Gastroesophageal sphincter (tissue), 4 donors: ENCODE results near the gene EEA1. TPM values are rescaled to one million over a fixed set of nuclear protein-coding genes. Genes with fewer than 3 reads are reported as not detected.

ENCODE experiments used
- ATAC-seq: fragments of 150-250 bp; one replicate; pipeline ENCODE4 v1.9.1; 2016; ENCODE audit warnings: mild to moderate bottlenecking, moderate library complexity
- H3K27ac ChIP-seq, 4 donors: fragments of 200-600 bp; sonication (generic) in 3 of 4; 1 replicate in 3 of 4; 2 replicates in 1 of 4; pipeline ENCODE4 v1.5.1; 2016 to 2019
- H3K27me3 ChIP-seq: fragments of 200-600 bp; sonication (generic); one replicate; pipeline ENCODE4 v1.5.1; 2019
- H3K36me3 ChIP-seq, 2 donors: fragments of 200-600 bp; sonication (generic); one replicate each; pipeline ENCODE4 v1.5.1; 2019; ENCODE audit warnings: control low read depth in 1 of 2
- H3K4me1 ChIP-seq, 3 donors: fragments of 200-600 bp; sonication (generic); 1 replicate in 2 of 3; 2 replicates in 1 of 3; pipeline ENCODE4 v1.5.1; 2016 to 2019; ENCODE audit warnings: control low read depth in 2 of 3
- H3K4me3 ChIP-seq, 2 donors: fragments of 200-600 bp; sonication (generic); one replicate each; pipeline ENCODE4 v1.5.1; 2019; ENCODE audit warnings: mild to moderate bottlenecking in 1 of 2, moderate library complexity in 1 of 2
- H3K9me3 ChIP-seq, 3 donors: fragments of 200-600 bp; sonication (generic); one replicate each; pipeline ENCODE4 v1.5.1; 2017 to 2019; ENCODE audit warnings: control low read depth in 2 of 3
- EP300 ChIP-seq: sonication (generic); formaldehyde crosslinking; IDR thresholded peaks from one replicate; pipeline ENCODE4 v1.6.1; 2017; ENCODE audit warnings: antibody characterized with exemption, mild to moderate bottlenecking
- POLR2A ChIP-seq, 2 donors: fragments of 450-650 bp; IDR thresholded peaks; one replicate each; pipeline ENCODE4 v1.6.1; 2017; ENCODE audit warnings: antibody characterized with exemption in 2 of 2, mild to moderate bottlenecking in 2 of 2, moderate library complexity in 1 of 2
- POLR2AphosphoS5 ChIP-seq: sonication (generic); formaldehyde crosslinking; IDR thresholded peaks from one replicate; pipeline ENCODE4 v1.6.1; 2017; ENCODE audit warnings: antibody characterized with exemption
- WGBS, 2 donors: methylation state at CpG; one replicate each; pipeline ENCODE4 v1.1.5; 2018; ENCODE audit warnings: low coverage in 1 of 2; 5-methylcytosine and 5-hydroxymethylcytosine counted together
- total RNA-seq, 4 donors: library from RNA; depleted of rRNA; stranded (reverse); fragments of >200 nt; gene quantifications; one replicate each; pipeline ENCODE4 v1.1.0, GENCODE V29; 2016
- TF ChIP-seq, protein P1 (sequence below), 4 experiments: fragments of 200-600 bp in 2 of 4; fragments of 450-650 bp in 2 of 4; sonication (generic) in 1 of 4; IDR thresholded peaks; one replicate each; pipeline ENCODE4 v1.5.1; 2017 to 2019; ENCODE audit warnings: antibody characterized with exemption in 4 of 4, mild to moderate bottlenecking in 2 of 4, moderate library complexity in 2 of 4

The EEA1 gene
- total RNA-seq, 4 donors from 2014 or later: 25.0 to 37.1 (median 30.4) TPM

DNA sequence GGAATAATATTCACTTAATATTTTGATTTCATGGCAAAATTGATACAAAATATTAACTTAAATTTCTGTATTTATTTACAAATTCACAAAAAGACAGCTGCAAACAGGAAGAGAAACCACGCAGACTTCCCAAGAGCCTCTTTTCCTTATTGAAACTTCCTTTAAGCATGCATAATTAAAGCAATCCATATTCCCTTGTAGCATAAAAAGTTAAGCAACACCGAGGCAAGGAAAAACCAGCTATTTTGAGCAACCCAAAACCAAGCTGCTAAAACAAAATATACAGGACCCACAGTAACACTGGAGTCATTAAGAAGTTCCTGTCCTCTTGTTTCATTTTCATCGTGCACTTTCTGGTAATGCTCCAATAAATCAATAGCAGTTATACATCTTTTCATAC lies 58.0 kb downstream of the EEA1 start:
- Histone ChIP-seq H3K27ac (no peak overlapping the region), H3K4me3 (no peak overlapping the region), H3K9me3 (no peaks in the 10 kb centered on the region), H3K27me3 (no peaks in the 10 kb centered on the region), H3K4me1 (peaks cover 0 to 3% (median 0%) of the 10 kb centered on the region in 3 donors), H3K36me3 (no peaks in the 10 kb centered on the region)
- WGBS, 2 donors: 46 to 48% methylated on average over 3 of the region's 3 CpGs
- no peak for ATAC-seq
- no peak for TF ChIP-seq EP300
- TF ChIP-seq, protein P1, sequence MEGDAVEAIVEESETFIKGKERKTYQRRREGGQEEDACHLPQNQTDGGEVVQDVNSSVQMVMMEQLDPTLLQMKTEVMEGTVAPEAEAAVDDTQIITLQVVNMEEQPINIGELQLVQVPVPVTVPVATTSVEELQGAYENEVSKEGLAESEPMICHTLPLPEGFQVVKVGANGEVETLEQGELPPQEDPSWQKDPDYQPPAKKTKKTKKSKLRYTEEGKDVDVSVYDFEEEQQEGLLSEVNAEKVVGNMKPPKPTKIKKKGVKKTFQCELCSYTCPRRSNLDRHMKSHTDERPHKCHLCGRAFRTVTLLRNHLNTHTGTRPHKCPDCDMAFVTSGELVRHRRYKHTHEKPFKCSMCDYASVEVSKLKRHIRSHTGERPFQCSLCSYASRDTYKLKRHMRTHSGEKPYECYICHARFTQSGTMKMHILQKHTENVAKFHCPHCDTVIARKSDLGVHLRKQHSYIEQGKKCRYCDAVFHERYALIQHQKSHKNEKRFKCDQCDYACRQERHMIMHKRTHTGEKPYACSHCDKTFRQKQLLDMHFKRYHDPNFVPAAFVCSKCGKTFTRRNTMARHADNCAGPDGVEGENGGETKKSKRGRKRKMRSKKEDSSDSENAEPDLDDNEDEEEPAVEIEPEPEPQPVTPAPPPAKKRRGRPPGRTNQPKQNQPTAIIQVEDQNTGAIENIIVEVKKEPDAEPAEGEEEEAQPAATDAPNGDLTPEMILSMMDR (IDR thresholded peaks at IDR 0.05): no peak

DNA sequence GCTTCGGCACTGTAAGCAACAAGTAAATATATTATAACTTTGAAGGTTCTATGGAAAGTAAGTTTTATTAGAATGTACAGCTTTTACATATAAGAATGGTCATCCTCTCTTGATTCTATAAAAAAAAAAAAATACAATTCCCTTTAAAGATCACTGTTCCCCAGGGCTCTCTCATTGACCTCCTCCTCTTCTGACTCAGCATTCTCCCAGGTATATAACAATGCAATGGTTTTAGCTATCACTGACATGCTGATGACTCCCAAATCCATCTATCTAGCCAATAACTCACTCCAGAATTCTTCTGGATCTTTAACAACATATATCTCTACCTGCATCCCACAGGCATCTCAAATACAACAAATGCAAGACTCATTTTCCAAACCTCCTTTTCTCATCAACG lies 62.7 kb downstream of the EEA1 start:
- Histone ChIP-seq H3K36me3 (peaks cover 0 to 13% of the 10 kb centered on the region in 2 donors), H3K4me3 (no peak overlapping the region), H3K27ac (no peak overlapping the region), H3K27me3 (no peaks in the 10 kb centered on the region), H3K9me3 (no peaks in the 10 kb centered on the region), H3K4me1 (peaks cover 0 to 3% (median 0%) of the 10 kb centered on the region in 3 donors)
- ATAC-seq: no peak
- WGBS, 2 donors: 95 to 100% methylated on average over 2 of the region's 2 CpGs
- TF ChIP-seq POLR2AphosphoS5 (no peak), EP300 (no peak), POLR2A (IDR thresholded peaks at IDR 0.05) (no peak)
- TF ChIP-seq, protein P1 (IDR thresholded peaks at IDR 0.05): no peak

DNA sequence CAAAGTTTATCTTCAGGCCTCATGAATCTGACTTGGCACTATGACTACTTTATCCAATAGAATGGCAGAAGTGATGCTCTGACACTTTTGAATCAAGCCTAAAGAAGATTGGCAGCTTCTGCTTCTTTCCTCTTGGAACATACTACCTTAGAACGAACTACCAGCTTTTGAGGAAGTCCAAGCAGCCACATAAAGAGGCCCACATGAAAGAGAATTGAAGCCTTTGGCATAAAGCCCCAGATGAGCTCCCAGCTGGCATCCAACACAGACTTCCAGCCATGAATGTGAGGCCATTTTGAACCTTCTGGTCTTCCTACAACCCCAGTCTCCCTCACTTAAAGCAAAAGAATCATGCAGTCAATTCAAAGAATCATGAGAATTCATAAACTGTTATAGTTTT lies 65.8 kb downstream of the EEA1 start:
- Histone ChIP-seq H3K4me3 (no peak overlapping the region), H3K36me3 (peaks cover 0 to 19% of the 10 kb centered on the region in 2 donors), H3K9me3 (no peaks in the 10 kb centered on the region), H3K27ac (no peak overlapping the region), H3K27me3 (no peaks in the 10 kb centered on the region), H3K4me1 (no peaks in the 10 kb centered on the region)
- no peak for TF ChIP-seq EP300
- no peak for TF ChIP-seq POLR2AphosphoS5
- TF ChIP-seq POLR2A (IDR thresholded peaks at IDR 0.05): no peak
- TF ChIP-seq, protein P1 (IDR thresholded peaks at IDR 0.05): no peak
- 67 to 89% methylated on average over 1 of the region's 1 CpG for WGBS, 2 donors
- no peak for ATAC-seq

DNA sequence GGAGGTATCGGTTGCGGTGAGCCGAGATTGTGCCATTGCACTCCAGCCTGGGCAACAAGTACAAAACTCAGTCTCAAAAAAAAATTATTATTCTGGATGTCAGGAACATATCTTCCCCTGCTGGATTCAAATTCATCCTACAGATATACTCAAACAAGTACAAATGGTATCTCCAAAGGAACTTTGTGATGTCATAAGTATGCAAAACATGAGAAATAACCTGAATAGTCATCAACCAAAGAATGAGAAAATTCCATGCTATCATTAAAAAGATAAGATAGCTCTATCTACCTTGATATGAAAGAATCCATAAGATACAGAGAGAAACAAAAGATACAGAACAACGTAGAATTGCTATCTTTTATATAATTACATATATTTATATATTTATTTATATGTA lies 67.7 kb downstream of the EEA1 start:
- no peak for ATAC-seq
- no peak for TF ChIP-seq POLR2A (IDR thresholded peaks at IDR 0.05)
- no peak overlapping the region for H3K4me3 ChIP-seq
- 89 to 93% methylated on average over 1 to 4 of the region's 4 CpGs for WGBS, 2 donors
- no peaks in the 10 kb centered on the region for H3K4me1 ChIP-seq
- no peaks in the 10 kb centered on the region for H3K9me3 ChIP-seq
- H3K36me3 ChIP-seq: peaks cover 0 to 32% of the 10 kb centered on the region in 2 donors
- H3K27ac ChIP-seq: no peak overlapping the region
- H3K27me3 ChIP-seq: no peaks in the 10 kb centered on the region

DNA sequence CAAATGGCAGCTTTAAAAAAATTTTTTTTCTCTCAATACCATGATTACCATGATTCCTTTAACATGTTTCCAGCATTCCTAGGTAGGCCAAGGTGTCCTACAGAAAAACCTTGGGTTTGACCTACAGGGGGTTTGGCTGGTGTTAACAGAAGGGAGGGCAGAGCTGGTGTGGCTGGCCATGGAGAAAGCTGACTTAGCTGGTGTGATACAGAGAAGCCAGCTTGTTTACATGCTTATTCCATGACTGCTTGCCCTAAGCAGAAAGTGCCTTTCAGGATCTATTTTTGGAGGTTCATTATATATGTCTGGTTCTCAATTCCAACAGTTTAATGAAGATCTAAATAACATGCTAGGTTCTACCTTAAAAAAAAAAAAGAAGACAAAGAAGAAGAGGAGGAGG lies 68.6 kb downstream of the EEA1 start:
- Histone ChIP-seq H3K4me1 (no peaks in the 10 kb centered on the region), H3K4me3 (no peak overlapping the region), H3K36me3 (peaks cover 0 to 32% of the 10 kb centered on the region in 2 donors), H3K27ac (no peak overlapping the region), H3K27me3 (no peaks in the 10 kb centered on the region), H3K9me3 (no peaks in the 10 kb centered on the region)
- TF ChIP-seq POLR2AphosphoS5: no peak
- TF ChIP-seq POLR2A (IDR thresholded peaks at IDR 0.05): no peak
- TF ChIP-seq EP300: no peak
- TF ChIP-seq, protein P1 (IDR thresholded peaks at IDR 0.05): no peak
- ATAC-seq: no peak
